OCI-LY7 (cell line): ENCODE data around the gene PPP2R1A. TPM values are rescaled to one million over a fixed set of nuclear protein-coding genes. Genes with fewer than 3 reads are reported as not detected.
"Not testable (repeated sequence)": the region's sequence is repeated elsewhere in the genome, so short reads cannot be mapped to it uniquely, and the experiment has no call there.

Experiments
- BruUV-seq: library from RNA; stranded (reverse); fragments of 400-500 nt; replicated peaks from 2 replicates; lab custom pipeline; 2021; lab: Mats Ljungman, UMichigan
- CTCF ChIA-PET: fragments of 300-600 bp; sonication (Branson Sonifier 250); formaldehyde crosslinking; loops from one replicate; lab custom pipeline; 2022; ENCODE audit warnings: antibody characterized with exemption; ENCODE audit not compliant: unreplicated experiment; lab: Charles Lee
- POLR2A ChIA-PET: fragments of 300-600 bp; sonication (Branson Sonifier 250); formaldehyde crosslinking; loops from one replicate; lab custom pipeline; 2022; ENCODE audit warnings: antibody characterized with exemption; lab: Charles Lee
- DNase-seq: peaks from one replicate; pipeline ENCODE4 v3.0.0-alpha.2; 2015; ENCODE audit warnings: low spot score
- H2AFZ ChIP-seq: fragments of 200-600 bp; sonication (generic), shearing (Covaris generic); 2 replicates; pipeline ENCODE4 v1.6.1; 2014; ENCODE audit warnings: mild to moderate bottlenecking, antibody characterized with exemption, low read length, moderate library complexity
- H3K27ac ChIP-seq: fragments of 200-600 bp; sonication (generic); 2 replicates; pipeline ENCODE4 v1.5.1; 2014; ENCODE audit warnings: mixed run types, low read depth, mild to moderate bottlenecking, moderate library complexity, low read length, inconsistent platforms; ENCODE audit not compliant: poor library complexity, severe bottlenecking
- H3K36me3 ChIP-seq: fragments of 200-600 bp; sonication (generic); 2 replicates; pipeline ENCODE4 v1.6.1; 2014; ENCODE audit warnings: mild to moderate bottlenecking, antibody characterized with exemption, low read length, moderate library complexity, mixed read lengths; ENCODE audit not compliant: insufficient read depth
- H3K4me1 ChIP-seq: fragments of 200-600 bp; sonication (generic); 2 replicates; pipeline ENCODE4 v1.5.1; 2014; ENCODE audit warnings: mild to moderate bottlenecking, low read length; ENCODE audit not compliant: insufficient read depth, poor library complexity, severe bottlenecking
- H3K4me2 ChIP-seq: fragments of 200-600 bp; sonication (generic); 2 replicates; pipeline ENCODE4 v1.6.1; 2014; ENCODE audit warnings: mild to moderate bottlenecking, low read length
- H3K4me3 ChIP-seq: fragments of 200-600 bp; sonication (generic); 2 replicates; pipeline ENCODE4 v1.5.1; 2014; ENCODE audit warnings: mild to moderate bottlenecking, low read depth, low read length; ENCODE audit not compliant: poor library complexity, severe bottlenecking
- H3K79me2 ChIP-seq: fragments of 200-600 bp; sonication (generic); 2 replicates; pipeline ENCODE4 v1.6.1; 2016; ENCODE audit warnings: low read depth, mild to moderate bottlenecking, low read length, moderate library complexity, mixed read lengths; ENCODE audit not compliant: insufficient read depth
- H3K9me2 ChIP-seq: fragments of 200-600 bp; sonication (generic); 2 replicates; pipeline ENCODE4 v1.6.1; 2016; ENCODE audit warnings: mild to moderate bottlenecking, low read length, mixed read lengths; ENCODE audit not compliant: insufficient read depth
- H3K9me3 ChIP-seq: fragments of 200-600 bp; sonication (generic); 2 replicates; pipeline ENCODE4 v1.6.1; 2014; ENCODE audit warnings: mild to moderate bottlenecking, mixed run types, low read length, mixed read lengths
- H4K20me1 ChIP-seq: fragments of 200-600 bp; sonication (generic); 2 replicates; pipeline ENCODE4 v1.6.1; 2014; ENCODE audit warnings: mild to moderate bottlenecking, antibody characterized with exemption, low read length, moderate library complexity, mixed read lengths; ENCODE audit not compliant: insufficient read depth
- EZH2phosphoT487 ChIP-seq: fragments of 200-600 bp; sonication (generic); IDR thresholded peaks from 2 replicates; pipeline ENCODE4 v1.6.1; 2018; ENCODE audit warnings: low read depth, borderline replicate concordance, mild to moderate bottlenecking, mixed run types, antibody characterized with exemption, low read length, moderate library complexity, mixed read lengths
- intact Hi-C: fragments of 100-400 bp; cut with micrococcal nuclease; formaldehyde crosslinking; loops from one replicate; pipeline ENCODE4 v1.10.0; 2022; ENCODE audit not compliant: unreplicated experiment
- total RNA-seq, 2 experiments: library from RNA; depleted of rRNA in 1 of 2; stranded (reverse); fragments of >200 nt in 1 of 2; shearing (Covaris generic) in 1 of 2; gene quantifications; 2 replicates each; pipeline ENCODE4 v1.2.3, GENCODE V29; 2014 to 2022
- TF ChIP-seq, protein P1 (sequence below): fragments of 200-600 bp; sonication (generic); conservative IDR thresholded peaks from 2 replicates; pipeline ENCODE4 v1.5.1; 2014; ENCODE audit warnings: mild to moderate bottlenecking, antibody characterized with exemption, low read length, moderate library complexity, mixed read lengths

The PPP2R1A gene
- total RNA-seq, 2 experiments from 2014 or later: 154 to 207 TPM

GRCh38 chr19:52248241-52248640 lies 58.4 kb downstream of the PPP2R1A start:
- Histone ChIP-seq H3K36me3 (no peaks in the 10 kb centered on the region), H3K79me2 (no peaks in the 10 kb centered on the region), H2AFZ (no peak overlapping the region), H3K4me1 (no peaks in the 10 kb centered on the region), H3K4me2 (no peak overlapping the region), H3K4me3 (no peak overlapping the region), H3K9me2 (no peaks in the 10 kb centered on the region), H3K9me3 (no peaks in the 10 kb centered on the region), H3K27ac (no peak overlapping the region), H4K20me1 (no peaks in the 10 kb centered on the region)
- intact Hi-C loops: loop anchor here (10.0 kb wide), 1 partner anchor 497 kb away; no protein-coding TSS in a partner anchor
- CTCF ChIA-PET: no interaction called here
- POLR2A ChIA-PET: interaction anchor here (0.6 kb wide), 2 partner anchors 18 to 39 kb away, joined by 3 to 5 read pairs; no protein-coding TSS in a partner anchor
- no peak for TF ChIP-seq EZH2phosphoT487
- TF ChIP-seq, protein P1, sequence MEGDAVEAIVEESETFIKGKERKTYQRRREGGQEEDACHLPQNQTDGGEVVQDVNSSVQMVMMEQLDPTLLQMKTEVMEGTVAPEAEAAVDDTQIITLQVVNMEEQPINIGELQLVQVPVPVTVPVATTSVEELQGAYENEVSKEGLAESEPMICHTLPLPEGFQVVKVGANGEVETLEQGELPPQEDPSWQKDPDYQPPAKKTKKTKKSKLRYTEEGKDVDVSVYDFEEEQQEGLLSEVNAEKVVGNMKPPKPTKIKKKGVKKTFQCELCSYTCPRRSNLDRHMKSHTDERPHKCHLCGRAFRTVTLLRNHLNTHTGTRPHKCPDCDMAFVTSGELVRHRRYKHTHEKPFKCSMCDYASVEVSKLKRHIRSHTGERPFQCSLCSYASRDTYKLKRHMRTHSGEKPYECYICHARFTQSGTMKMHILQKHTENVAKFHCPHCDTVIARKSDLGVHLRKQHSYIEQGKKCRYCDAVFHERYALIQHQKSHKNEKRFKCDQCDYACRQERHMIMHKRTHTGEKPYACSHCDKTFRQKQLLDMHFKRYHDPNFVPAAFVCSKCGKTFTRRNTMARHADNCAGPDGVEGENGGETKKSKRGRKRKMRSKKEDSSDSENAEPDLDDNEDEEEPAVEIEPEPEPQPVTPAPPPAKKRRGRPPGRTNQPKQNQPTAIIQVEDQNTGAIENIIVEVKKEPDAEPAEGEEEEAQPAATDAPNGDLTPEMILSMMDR: peak; percentile 72
- no TSS peak for BruUV-seq
- peak; percentile 28 for DNase-seq

DNA sequence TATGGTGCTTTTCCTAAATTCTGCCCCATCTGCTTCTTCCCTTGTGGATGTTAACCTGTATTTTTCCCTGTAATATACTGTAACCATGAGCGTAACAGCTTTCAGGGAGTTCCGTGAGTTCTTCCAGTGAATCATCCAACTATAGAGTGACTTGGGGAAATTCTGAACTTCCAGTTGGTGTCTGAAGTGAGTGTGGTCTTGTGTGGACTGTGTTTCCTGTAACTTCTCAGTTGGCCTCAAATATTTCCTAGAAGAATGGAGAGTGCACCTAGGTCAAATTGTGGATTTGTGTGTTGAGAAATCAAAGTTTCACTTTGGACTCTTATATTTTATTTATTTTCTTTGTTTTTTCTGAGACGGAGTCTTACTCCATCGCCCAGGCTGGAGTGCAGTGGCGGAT lies 68.6 kb downstream of the PPP2R1A start:
- H3K4me1 ChIP-seq: no peaks in the 10 kb centered on the region
- intact Hi-C loops: no loop called here
- no peak for TF ChIP-seq EZH2phosphoT487
- TF ChIP-seq, protein P1: no peak
- H3K4me2 ChIP-seq: no peak overlapping the region
- no TSS peak for BruUV-seq
- H3K36me3 ChIP-seq: no peaks in the 10 kb centered on the region
- H3K27ac ChIP-seq: no peak overlapping the region
- CTCF ChIA-PET: no interaction called here
- POLR2A ChIA-PET: no interaction called here
- no peaks in the 10 kb centered on the region for H4K20me1 ChIP-seq
- no peak for DNase-seq
- no peaks in the 10 kb centered on the region for H3K9me3 ChIP-seq
- no peaks in the 10 kb centered on the region for H3K9me2 ChIP-seq
- no peaks in the 10 kb centered on the region for H3K79me2 ChIP-seq
- no peak overlapping the region for H3K4me3 ChIP-seq
- H2AFZ ChIP-seq: no peak overlapping the region

DNA sequence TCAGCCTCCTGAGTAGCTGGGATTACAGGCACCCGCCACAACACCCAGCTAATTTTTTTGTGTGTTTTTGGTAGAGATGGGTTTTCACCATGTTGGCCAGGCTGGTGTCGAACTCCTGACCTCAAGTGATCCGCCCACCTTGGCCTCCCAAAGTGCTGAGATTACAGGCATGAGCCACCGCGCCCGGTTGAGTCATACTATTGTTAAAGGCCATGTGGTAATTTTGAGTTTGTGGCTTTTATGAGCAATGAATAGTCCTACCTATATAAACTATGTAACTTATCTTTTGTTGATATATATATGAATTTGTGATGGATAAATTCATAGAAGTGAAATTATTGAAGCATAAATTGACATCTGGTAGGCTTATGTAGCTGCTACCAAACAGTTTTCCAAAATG lies 75.7 kb downstream of the PPP2R1A start:
- CTCF ChIA-PET, intact Hi-C loops, H3K4me2 ChIP-seq, H3K9me3 ChIP-seq, H3K9me2 ChIP-seq, H2AFZ ChIP-seq, H3K27ac ChIP-seq, BruUV-seq, DNase-seq, POLR2A ChIA-PET, H3K4me3 ChIP-seq, H3K4me1 ChIP-seq, H4K20me1 ChIP-seq, H3K36me3 ChIP-seq: not testable (repeated sequence)
- peaks cover 11% of the 10 kb centered on the region for H3K79me2 ChIP-seq
